Testis (tissue), 3 donors: ENCODE data around the gene SLC15A5. TPM values are rescaled to one million over a fixed set of nuclear protein-coding genes. Genes with fewer than 3 reads are reported as not detected.

Experiments used
- DNase-seq: peaks from one replicate; pipeline ENCODE4 v3.0.0-alpha.2; 2019
- H3K27ac ChIP-seq, 2 donors: fragments of 200-600 bp; sonication (generic); one replicate each; pipeline ENCODE4 v1.5.1; 2019
- H3K27me3 ChIP-seq: fragments of 200-600 bp; sonication (generic); one replicate; pipeline ENCODE4 v1.5.1; 2019
- H3K36me3 ChIP-seq: fragments of 200-600 bp; sonication (generic); one replicate; pipeline ENCODE4 v1.5.1; 2017; ENCODE audit warnings: low read depth; ENCODE audit errors: missing control alignments
- H3K4me1 ChIP-seq: fragments of 200-600 bp; sonication (generic); one replicate; pipeline ENCODE4 v1.5.1; 2019
- H3K4me3 ChIP-seq, 2 donors: fragments of 200-600 bp; sonication (generic); one replicate each; pipeline ENCODE4 v1.5.1; 2017 to 2019
- H3K9me3 ChIP-seq: fragments of 200-600 bp; sonication (generic); one replicate; pipeline ENCODE4 v1.5.1; 2017
- CTCF ChIP-seq, 3 experiments: fragments of 450-650 bp in 2 of 3; fragments of 200-600 bp in 1 of 3; sonication (generic) in 1 of 3; IDR thresholded peaks; one replicate each; pipeline ENCODE4 v1.5.1; 2016 to 2019; ENCODE audit warnings: antibody characterized with exemption in 3 of 3, mild to moderate bottlenecking in 2 of 3, moderate library complexity in 1 of 3
- POLR2A ChIP-seq: fragments of 450-650 bp; IDR thresholded peaks from one replicate; pipeline ENCODE4 v1.6.1; 2017; ENCODE audit warnings: antibody characterized with exemption, mild to moderate bottlenecking, moderate library complexity
- WGBS, 2 donors: methylation state at CpG; one replicate each; pipeline ENCODE4 v1.1.5; 2018; 5-methylcytosine and 5-hydroxymethylcytosine counted together
- intact Hi-C: fragments of 100-400 bp; cut with DNase I; formaldehyde crosslinking; loops from one replicate; pipeline ENCODE4 v1.15.1; 2023; ENCODE audit warnings: low total_unique reads
- polyA plus RNA-seq: library from polyadenylated mRNA; stranded (reverse); fragments of 350-450 nt; fragmentation: Illumina TruSeq; extraction: RNeasy Lipid Tissue Mini Kit (QIAGEN cat#74804); gene quantifications from one replicate; pipeline ENCODE4 v1.2.3, GENCODE V29; 2014; ENCODE audit warnings: low read depth, low replicate concordance; ENCODE audit not compliant: insufficient read depth
- total RNA-seq, 2 donors: library from RNA; depleted of rRNA; stranded (reverse); fragments of >200 nt; gene quantifications; one replicate each; pipeline ENCODE4 v1.2.3, GENCODE V29; 2016

Gene SLC15A5
- total and polyA plus RNA-seq, 3 donors from 2014 or later: 0.12 TPM; not detected in 2

GRCh38 chr12:16163146-16163545 is 114.3 kb downstream of the SLC15A5 start:
- Histone ChIP-seq H3K4me1 (no peaks in the 10 kb centered on the region), H3K4me3 (no peak overlapping the region), H3K27ac (no peak overlapping the region), H3K27me3 (no peaks in the 10 kb centered on the region), H3K9me3 (no peaks in the 10 kb centered on the region), H3K36me3 (no peaks in the 10 kb centered on the region)
- 57 to 77% methylated on average over 4 of the region's 4 CpGs for WGBS, 2 donors
- intact Hi-C loops: no loop called here
- no peak for TF ChIP-seq CTCF (IDR thresholded peaks at IDR 0.05)
- no peak for TF ChIP-seq POLR2A
- DNase-seq: no peak

- Histone ChIP-seq H3K36me3 (no peaks in the 10 kb centered on the region), H3K4me3 (no peak overlapping the region), H3K9me3 (no peaks in the 10 kb centered on the region), H3K4me1 (no peaks in the 10 kb centered on the region), H3K27me3 (no peaks in the 10 kb centered on the region), H3K27ac (no peak overlapping the region)
- DNase-seq: no peak
- WGBS, 2 donors: 62 to 66% methylated on average over 1 of the region's 1 CpG
- intact Hi-C loops: no loop called here
- no peak for TF ChIP-seq POLR2A
- no peak for TF ChIP-seq CTCF (IDR thresholded peaks at IDR 0.05)
These were observed 117.9 kb downstream of the SLC15A5 start for GRCh38 chr12:16159571-16159970.

GRCh38 chr12:16158050-16158449 is 119.4 kb downstream of the SLC15A5 start:
- Histone ChIP-seq H3K9me3 (no peaks in the 10 kb centered on the region), H3K27me3 (no peaks in the 10 kb centered on the region), H3K4me1 (no peaks in the 10 kb centered on the region), H3K4me3 (no peak overlapping the region), H3K27ac (no peak overlapping the region), H3K36me3 (no peaks in the 10 kb centered on the region)
- no peak for DNase-seq
- intact Hi-C loops: no loop called here
- 70 to 91% methylated on average over 1 of the region's 1 CpG for WGBS, 2 donors
- TF ChIP-seq CTCF (IDR thresholded peaks at IDR 0.05) (no peak), POLR2A (no peak)

GRCh38 chr12:16155938-16156337 is 121.5 kb downstream of the SLC15A5 start:
- no peaks in the 10 kb centered on the region for H3K27me3 ChIP-seq
- H3K4me1 ChIP-seq: no peaks in the 10 kb centered on the region
- H3K36me3 ChIP-seq: no peaks in the 10 kb centered on the region
- no peak overlapping the region for H3K27ac ChIP-seq
- intact Hi-C loops: no loop called here
- H3K9me3 ChIP-seq: no peaks in the 10 kb centered on the region
- WGBS, 2 donors: 73 to 97% methylated on average over 1 of the region's 1 CpG
- no peak overlapping the region for H3K4me3 ChIP-seq
- no peak for DNase-seq
- TF ChIP-seq POLR2A (no peak), CTCF (IDR thresholded peaks at IDR 0.05) (no peak)

GRCh38 chr12:16154990-16155389 is 122.5 kb downstream of the SLC15A5 start:
- no peaks in the 10 kb centered on the region for H3K9me3 ChIP-seq
- no peaks in the 10 kb centered on the region for H3K27me3 ChIP-seq
- H3K4me1 ChIP-seq: no peaks in the 10 kb centered on the region
- H3K36me3 ChIP-seq: no peaks in the 10 kb centered on the region
- DNase-seq: no peak
- intact Hi-C loops: no loop called here
- no peak overlapping the region for H3K4me3 ChIP-seq
- TF ChIP-seq POLR2A (no peak), CTCF (IDR thresholded peaks at IDR 0.05) (no peak)
- no peak overlapping the region for H3K27ac ChIP-seq
